ENCODE data around the gene FOXJ3.

DNA sequence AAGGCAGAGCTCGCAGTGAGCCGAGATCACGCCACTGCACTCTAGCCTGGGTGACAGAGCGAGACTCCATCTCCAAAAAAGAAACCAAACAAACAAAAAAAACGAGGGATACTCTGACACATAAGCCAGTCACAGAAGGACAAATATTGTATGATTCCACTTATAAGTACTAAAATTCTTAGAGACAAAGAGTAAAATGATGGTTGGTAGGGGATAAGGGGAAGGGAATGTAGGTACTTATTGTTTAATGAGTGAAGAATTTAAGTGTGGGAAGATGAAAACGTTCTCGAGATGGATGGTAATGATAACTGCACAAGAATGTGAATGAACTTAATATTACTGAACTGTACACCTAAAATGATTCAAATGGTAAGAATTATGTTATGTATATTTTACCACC, 103.8 kb downstream of the FOXJ3 start:
- TF ChIP-seq, protein P1, sequence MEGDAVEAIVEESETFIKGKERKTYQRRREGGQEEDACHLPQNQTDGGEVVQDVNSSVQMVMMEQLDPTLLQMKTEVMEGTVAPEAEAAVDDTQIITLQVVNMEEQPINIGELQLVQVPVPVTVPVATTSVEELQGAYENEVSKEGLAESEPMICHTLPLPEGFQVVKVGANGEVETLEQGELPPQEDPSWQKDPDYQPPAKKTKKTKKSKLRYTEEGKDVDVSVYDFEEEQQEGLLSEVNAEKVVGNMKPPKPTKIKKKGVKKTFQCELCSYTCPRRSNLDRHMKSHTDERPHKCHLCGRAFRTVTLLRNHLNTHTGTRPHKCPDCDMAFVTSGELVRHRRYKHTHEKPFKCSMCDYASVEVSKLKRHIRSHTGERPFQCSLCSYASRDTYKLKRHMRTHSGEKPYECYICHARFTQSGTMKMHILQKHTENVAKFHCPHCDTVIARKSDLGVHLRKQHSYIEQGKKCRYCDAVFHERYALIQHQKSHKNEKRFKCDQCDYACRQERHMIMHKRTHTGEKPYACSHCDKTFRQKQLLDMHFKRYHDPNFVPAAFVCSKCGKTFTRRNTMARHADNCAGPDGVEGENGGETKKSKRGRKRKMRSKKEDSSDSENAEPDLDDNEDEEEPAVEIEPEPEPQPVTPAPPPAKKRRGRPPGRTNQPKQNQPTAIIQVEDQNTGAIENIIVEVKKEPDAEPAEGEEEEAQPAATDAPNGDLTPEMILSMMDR (IDR thresholded peaks at IDR 0.05) = no peak
- no peak for TF ChIP-seq EZH2 (IDR thresholded peaks at IDR 0.05; ENCODE audit: borderline replicate concordance, insufficient read depth, low read depth, low read length, poor library complexity, severe bottlenecking)
